GM23338 (cell line): ENCODE results near the gene ZNF286A. TPM values are rescaled to one million over a fixed set of nuclear protein-coding genes. Genes with fewer than 3 reads are reported as not detected.
A peak's percentile ranks its signal among the peaks of the same experiment; 100 is the strongest.
"Not testable (repeated sequence)": the region's sequence is repeated elsewhere in the genome, so short reads cannot be mapped to it uniquely, and the experiment has no call there.

Experiments used
- ATAC-seq: fragments of 200-7000 bp; cut with Tn5 transposase; 3 replicates; pipeline ENCODE4 v1.9.1; 2020
- DNase-seq: peaks from one replicate; pipeline ENCODE4 v3.0.0-alpha.2; 2015; ENCODE audit warnings: low spot score
- H2AFZ ChIP-seq: fragments of 200-600 bp; sonication (generic); 2 replicates; pipeline ENCODE4 v1.8.0; 2016; ENCODE audit warnings: antibody characterized with exemption, mild to moderate bottlenecking, moderate library complexity
- H3F3A ChIP-seq: fragments of 200-600 bp; sonication (generic); replicated peaks from 2 replicates; pipeline ENCODE4 v1.8.0; 2017; ENCODE audit warnings: antibody characterized with exemption, mixed run types, low read depth
- H3K27ac ChIP-seq: fragments of 200-600 bp; sonication (generic); 2 replicates; pipeline ENCODE4 v1.6.1; 2016; ENCODE audit warnings: low read depth
- H3K27me3 ChIP-seq: fragments of 200-600 bp; sonication (generic); 2 replicates; pipeline ENCODE4 v1.8.0; 2016; ENCODE audit warnings: mild to moderate bottlenecking, mixed run types, moderate library complexity; ENCODE audit not compliant: insufficient read depth
- H3K36me3 ChIP-seq: fragments of 200-600 bp; sonication (generic); 2 replicates; pipeline ENCODE4 v1.8.0; 2016; ENCODE audit warnings: mild to moderate bottlenecking; ENCODE audit not compliant: insufficient read depth
- H3K4me1 ChIP-seq: fragments of 200-600 bp; sonication (generic); 2 replicates; pipeline ENCODE4 v1.8.0; 2016; ENCODE audit warnings: mild to moderate bottlenecking, moderate library complexity; ENCODE audit not compliant: insufficient read depth
- H3K4me2 ChIP-seq: fragments of 200-600 bp; sonication (generic); 2 replicates; pipeline ENCODE4 v1.7.1; 2017; ENCODE audit warnings: mixed run types
- H3K4me3 ChIP-seq: fragments of 200-600 bp; sonication (generic); 2 replicates; pipeline ENCODE4 v1.6.1; 2016; ENCODE audit warnings: mixed run types
- H3K79me2 ChIP-seq: fragments of 200-600 bp; sonication (generic); replicated peaks from 2 replicates; pipeline ENCODE4 v1.8.0; 2017; ENCODE audit warnings: mild to moderate bottlenecking; ENCODE audit not compliant: insufficient read depth
- H3K9me2 ChIP-seq: fragments of 200-600 bp; sonication (generic); 2 replicates; pipeline ENCODE4 v1.8.0; 2017; ENCODE audit not compliant: insufficient read depth
- H4K20me1 ChIP-seq: fragments of 200-600 bp; sonication (generic); replicated peaks from 2 replicates; pipeline ENCODE4 v1.8.0; 2017; ENCODE audit warnings: mild to moderate bottlenecking; ENCODE audit not compliant: insufficient read depth
- H3K27ac Mint-ChIP-seq: 2 replicates; pipeline ENCODE4 v1.8.0; 2020; ENCODE audit warnings: inconsistent platforms, mild to moderate bottlenecking, moderate library complexity, mixed read lengths
- H3K27me3 Mint-ChIP-seq: 3 replicates; pipeline ENCODE4 v1.8.0; 2022; ENCODE audit warnings: low read depth, mild to moderate bottlenecking, moderate library complexity, mixed read lengths, inconsistent platforms; ENCODE audit not compliant: insufficient read depth, poor library complexity
- H3K36me3 Mint-ChIP-seq: 3 replicates; pipeline ENCODE4 v1.8.0; 2021; ENCODE audit warnings: low read depth, mild to moderate bottlenecking, inconsistent platforms, moderate library complexity, mixed read lengths
- H3K4me1 Mint-ChIP-seq: 3 replicates; pipeline ENCODE4 v1.8.0; 2020; ENCODE audit warnings: mild to moderate bottlenecking, inconsistent platforms, mixed read lengths
- H3K4me3 Mint-ChIP-seq: 3 replicates; pipeline ENCODE4 v1.8.0; 2021; ENCODE audit warnings: moderate library complexity, mild to moderate bottlenecking, inconsistent platforms, mixed read lengths
- H3K9me3 Mint-ChIP-seq: 3 replicates; pipeline ENCODE4 v1.8.0; 2020; ENCODE audit warnings: moderate library complexity, mild to moderate bottlenecking, inconsistent platforms, mixed read lengths
- ZNF331 ChIP-seq: fragments of 250-450 bp; sonication (Bioruptor Pico); IDR thresholded peaks from 2 replicates; pipeline ENCODE4 v1.5.0; 2020; ENCODE audit warnings: low read depth, mild to moderate bottlenecking, moderate library complexity
- ZNF462 ChIP-seq: fragments of 250-450 bp; sonication (Bioruptor Pico); IDR thresholded peaks from 2 replicates; pipeline ENCODE4 v1.5.0; 2020; ENCODE audit warnings: mild to moderate bottlenecking, moderate library complexity
- polyA plus RNA-seq: library from polyadenylated mRNA; unstranded; fragments of >200 nt; fragmentation: Nextera tagmentation; extraction: Ambion mirVana; gene quantifications from 2 replicates; pipeline ENCODE4 v1.2.1, GENCODE V29; 2016
- total RNA-seq: library from RNA; depleted of rRNA; stranded (reverse); fragments of >200 nt; shearing (Covaris generic); gene quantifications from 2 replicates; pipeline ENCODE4 v1.2.3, GENCODE V29; 2014

Gene ZNF286A
- total and polyA plus RNA-seq, 2 experiments from 2014 or later, result 44.8 to 93.4 TPM

DNA sequence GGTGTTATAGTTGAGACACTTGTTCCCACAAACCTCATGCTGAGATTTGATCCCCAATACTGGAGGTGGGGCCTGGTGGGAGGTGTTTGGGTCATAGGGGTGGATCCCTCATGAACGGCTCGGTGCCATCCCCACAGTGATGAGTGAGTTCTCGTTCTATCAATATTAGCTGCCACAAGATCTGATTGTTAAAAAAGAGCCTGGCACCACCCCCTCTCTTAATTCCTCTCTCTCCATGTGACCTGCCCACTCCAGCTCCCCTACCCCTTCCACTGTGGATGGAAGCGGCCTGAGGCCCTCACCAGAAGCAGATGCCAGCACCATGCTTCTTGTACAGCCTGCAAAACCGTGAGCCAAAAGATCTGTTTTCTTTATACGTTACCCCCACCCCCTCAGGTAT lies 46.6 kb upstream of the ZNF286A start:
- Mint-ChIP-seq H3K36me3 (peaks cover 26% of the 10 kb centered on the region), H3K27ac (0 out of 2 replicates have a peak overlapping the region, but pooled peaks have one; percentile 0), H3K4me3 (no peak overlapping the region), H3K27me3 (peaks cover 16% of the 10 kb centered on the region), H3K4me1 (peaks cover 34% of the 10 kb centered on the region), H3K9me3 (no peaks in the 10 kb centered on the region)
- Histone ChIP-seq H3K4me1 (peaks cover 3% of the 10 kb centered on the region; the same call in 1 of the 2 replicates), H3K9me2 (no peaks in the 10 kb centered on the region; the same call in 1 of the 2 replicates), H3K27ac (no peak overlapping the region), H3K36me3 (peaks cover 3% of the 10 kb centered on the region; the same call in 1 of the 2 replicates), H3K4me3 (no peak overlapping the region), H4K20me1 (0 out of 2 replicates have a peak, but pooled peaks cover 2% of the 10 kb centered on the region), H3K79me2 (no peaks in the 10 kb centered on the region), H3K27me3 (no peaks in the 10 kb centered on the region), H2AFZ (no peak overlapping the region), H3F3A (no peaks in the 10 kb centered on the region), H3K4me2 (no peak overlapping the region)
- TF ChIP-seq ZNF331, result no peak
- TF ChIP-seq ZNF462, result no peak
- DNase-seq, result no peak
- ATAC-seq, result no peak

DNA sequence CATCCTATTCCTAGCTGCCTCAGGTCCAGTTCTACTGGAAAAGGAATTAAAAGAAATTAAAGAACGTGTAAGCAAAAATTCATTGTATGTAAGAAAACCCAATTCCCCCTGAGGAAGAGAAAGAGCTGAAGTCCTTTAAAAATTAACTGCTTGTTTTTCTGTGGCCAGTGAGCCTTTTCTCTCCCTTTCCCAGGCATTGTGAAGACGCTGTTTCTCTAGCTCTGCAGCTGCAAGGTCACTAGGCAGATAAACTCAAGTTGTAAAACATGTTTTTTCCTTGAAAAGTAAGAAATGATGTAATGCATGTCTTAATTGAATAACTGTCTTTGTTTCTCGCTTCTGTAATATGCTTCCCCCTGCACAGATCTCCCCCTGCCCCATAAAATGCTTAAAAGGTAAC lies 45.2 kb upstream of the ZNF286A start:
- H3K4me2 ChIP-seq, H3F3A ChIP-seq, H3K9me2 ChIP-seq, H4K20me1 ChIP-seq, H3K79me2 ChIP-seq, H3K9me3 Mint-ChIP-seq, H3K4me3 ChIP-seq, H3K4me1 ChIP-seq, H3K27me3 ChIP-seq, H3K4me3 Mint-ChIP-seq, H2AFZ ChIP-seq, ATAC-seq, H3K36me3 ChIP-seq, H3K27ac ChIP-seq, DNase-seq: not testable (repeated sequence)
- H3K36me3 Mint-ChIP-seq, result peaks cover 23% of the 10 kb centered on the region
- H3K4me1 Mint-ChIP-seq, result peaks cover 34% of the 10 kb centered on the region
- H3K27ac Mint-ChIP-seq, result peak overlapping the region; percentile 10; the same call in 1 of the 2 replicates
- H3K27me3 Mint-ChIP-seq, result peaks cover 16% of the 10 kb centered on the region
